Peyer's patch (tissue), 4 donors: ENCODE data around the gene REV3L.

Source experiments
- POLR2A ChIP-seq, 2 donors: fragments of 450-650 bp; IDR thresholded peaks; one replicate each; pipeline ENCODE4 v1.5.1; 2017; ENCODE audit warnings: antibody characterized with exemption in 2 of 2, mild to moderate bottlenecking in 2 of 2, moderate library complexity in 2 of 2
- TF ChIP-seq, protein P1 (sequence below), 6 experiments: fragments of 450-650 bp in 4 of 6; fragments of 200-600 bp in 2 of 6; sonication (generic) in 1 of 6; IDR thresholded peaks; one replicate each; pipeline ENCODE4 v1.5.1; 2017 to 2019; ENCODE audit warnings: antibody characterized with exemption in 6 of 6, mild to moderate bottlenecking in 3 of 6, moderate library complexity in 1 of 6

DNA sequence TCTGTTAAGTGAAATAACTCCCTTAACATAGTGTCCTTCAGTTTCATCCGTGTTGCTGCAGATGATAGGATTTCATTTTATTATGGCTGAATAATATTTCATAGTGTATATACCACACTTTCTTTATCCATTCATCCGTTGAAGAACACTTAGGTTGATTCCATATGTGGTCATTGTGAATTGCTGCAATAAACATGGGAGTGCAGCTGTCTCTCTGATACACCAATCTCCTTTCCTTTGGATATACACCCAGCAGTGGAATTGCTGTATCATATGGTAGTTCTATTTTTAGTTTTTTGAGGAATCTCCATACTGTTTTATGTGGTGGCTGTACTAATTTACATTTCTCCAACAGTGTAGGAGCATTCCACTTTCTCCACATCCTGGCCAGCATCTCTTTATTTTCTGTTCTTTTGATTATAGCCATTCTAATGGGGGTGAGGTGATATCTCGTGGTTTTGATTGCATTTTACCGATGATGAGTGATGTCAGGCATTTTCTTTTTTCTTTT lies 202.5 kb downstream of the REV3L start:
- TF ChIP-seq, protein P1, sequence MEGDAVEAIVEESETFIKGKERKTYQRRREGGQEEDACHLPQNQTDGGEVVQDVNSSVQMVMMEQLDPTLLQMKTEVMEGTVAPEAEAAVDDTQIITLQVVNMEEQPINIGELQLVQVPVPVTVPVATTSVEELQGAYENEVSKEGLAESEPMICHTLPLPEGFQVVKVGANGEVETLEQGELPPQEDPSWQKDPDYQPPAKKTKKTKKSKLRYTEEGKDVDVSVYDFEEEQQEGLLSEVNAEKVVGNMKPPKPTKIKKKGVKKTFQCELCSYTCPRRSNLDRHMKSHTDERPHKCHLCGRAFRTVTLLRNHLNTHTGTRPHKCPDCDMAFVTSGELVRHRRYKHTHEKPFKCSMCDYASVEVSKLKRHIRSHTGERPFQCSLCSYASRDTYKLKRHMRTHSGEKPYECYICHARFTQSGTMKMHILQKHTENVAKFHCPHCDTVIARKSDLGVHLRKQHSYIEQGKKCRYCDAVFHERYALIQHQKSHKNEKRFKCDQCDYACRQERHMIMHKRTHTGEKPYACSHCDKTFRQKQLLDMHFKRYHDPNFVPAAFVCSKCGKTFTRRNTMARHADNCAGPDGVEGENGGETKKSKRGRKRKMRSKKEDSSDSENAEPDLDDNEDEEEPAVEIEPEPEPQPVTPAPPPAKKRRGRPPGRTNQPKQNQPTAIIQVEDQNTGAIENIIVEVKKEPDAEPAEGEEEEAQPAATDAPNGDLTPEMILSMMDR (IDR thresholded peaks at IDR 0.05) = no peak
- TF ChIP-seq POLR2A (IDR thresholded peaks at IDR 0.05) = no peak
